ENCODE data around the gene PCNT. TPM values are rescaled to one million over a fixed set of nuclear protein-coding genes. Genes with fewer than 3 reads are reported as not detected.
"Not testable (repeated sequence)": the region's sequence is repeated elsewhere in the genome, so short reads cannot be mapped to it uniquely, and the experiment has no call there.

PCNT gene
- total RNA-seq, 1 donor from 2014 or later = 18.1 TPM

DNA sequence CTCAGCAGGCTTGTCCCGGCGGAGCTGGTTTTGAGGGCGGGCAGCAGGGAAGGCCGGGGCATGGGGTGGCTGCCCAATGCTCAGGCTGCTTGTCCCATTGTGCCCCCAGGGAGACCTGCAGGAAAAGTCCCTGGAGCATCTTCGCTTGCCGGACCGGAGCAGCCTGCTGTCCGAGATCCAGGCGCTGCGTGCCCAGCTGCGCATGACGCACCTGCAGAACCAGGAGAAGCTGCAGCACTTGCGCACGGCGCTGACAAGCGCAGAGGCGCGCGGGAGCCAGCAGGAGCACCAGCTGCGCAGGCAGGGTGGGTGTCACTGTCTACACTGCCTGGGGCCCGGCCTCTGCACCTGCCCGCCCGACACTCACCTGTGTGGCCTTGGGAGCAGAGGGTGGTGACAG lies 104.3 kb downstream of the PCNT start:
- ATAC-seq = no peak

DNA sequence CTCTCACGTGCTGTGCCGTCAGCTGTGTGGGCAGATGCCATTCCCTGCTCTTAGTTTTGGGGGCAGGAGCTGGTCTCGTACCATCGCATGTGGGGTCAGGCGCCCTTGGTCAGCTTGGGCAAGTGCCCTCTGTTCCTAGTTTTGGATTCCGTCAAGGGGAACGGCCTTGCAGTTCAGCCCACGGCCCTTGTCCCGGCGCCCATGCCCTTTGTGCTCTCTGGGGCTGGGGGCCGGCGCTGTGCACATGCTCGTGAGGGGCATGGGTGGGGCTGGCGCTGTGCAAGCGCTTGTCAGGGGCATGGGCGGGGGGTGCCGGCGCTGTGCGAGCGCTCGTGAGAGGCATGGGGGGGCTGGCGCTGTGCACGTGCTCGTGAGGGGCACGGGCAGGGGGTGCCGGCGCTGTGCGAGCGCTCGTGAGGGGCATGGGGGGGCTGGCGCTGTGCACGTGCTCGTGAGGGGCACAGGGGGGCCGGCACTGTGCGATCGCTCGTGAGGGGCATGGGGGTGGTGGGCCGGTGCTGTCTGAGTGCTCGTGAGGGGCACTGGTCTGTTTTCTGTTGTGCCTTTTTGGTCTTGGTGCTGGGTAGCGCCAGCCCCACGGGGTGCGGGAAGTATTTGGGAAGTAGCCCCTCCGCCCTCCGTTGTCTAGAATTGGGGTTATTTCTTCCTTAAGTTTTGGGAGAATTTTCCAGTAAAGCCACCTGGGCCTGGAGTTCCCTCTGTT lies 105.2 kb downstream of the PCNT start:
- no peak for ATAC-seq

DNA sequence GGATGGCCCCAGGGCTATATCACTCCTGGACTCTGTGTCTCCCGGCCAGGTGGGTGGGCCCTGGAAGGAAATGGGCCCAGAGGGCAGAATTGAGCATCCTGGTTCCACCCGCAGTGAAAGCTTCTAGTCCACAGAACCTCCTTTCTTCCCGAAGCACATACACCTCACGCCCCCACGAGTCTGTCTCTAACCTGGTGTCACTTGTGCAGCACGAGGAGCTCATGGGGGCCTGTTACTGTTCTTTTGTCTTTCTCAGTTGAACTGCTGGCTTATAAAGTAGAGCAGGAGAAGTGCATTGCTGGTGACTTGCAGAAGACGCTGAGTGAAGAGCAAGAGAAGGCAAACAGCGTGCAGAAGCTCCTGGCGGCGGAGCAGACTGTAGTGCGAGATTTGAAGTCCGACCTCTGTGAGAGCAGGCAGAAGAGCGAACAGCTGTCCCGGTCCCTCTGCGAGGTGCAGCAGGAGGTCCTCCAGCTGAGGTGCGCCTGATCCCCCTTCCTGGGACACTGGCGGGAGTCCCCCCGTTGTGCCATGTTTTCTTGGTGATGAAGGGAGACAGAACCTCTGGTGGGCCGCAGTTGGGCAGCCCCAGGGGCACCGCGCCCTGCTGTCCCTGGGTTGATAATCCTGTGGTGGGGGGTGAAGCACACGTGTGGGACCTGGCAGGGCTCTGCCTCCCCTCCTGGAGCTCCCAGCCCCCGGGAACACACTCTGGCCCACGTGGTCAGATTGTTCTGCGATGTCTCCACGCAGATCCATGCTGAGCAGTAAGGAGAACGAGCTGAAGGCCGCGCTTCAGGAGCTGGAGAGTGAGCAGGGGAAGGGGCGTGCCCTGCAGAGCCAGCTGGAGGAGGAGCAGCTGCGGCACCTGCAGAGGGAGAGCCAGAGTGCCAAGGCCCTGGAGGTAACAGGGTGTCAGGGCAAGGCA lies 106.1 kb downstream of the PCNT start:
- no peak for ATAC-seq

GRCh38 chr21:46431448-46431847 lies 107.5 kb downstream of the PCNT start:
- no peak for ATAC-seq

DNA sequence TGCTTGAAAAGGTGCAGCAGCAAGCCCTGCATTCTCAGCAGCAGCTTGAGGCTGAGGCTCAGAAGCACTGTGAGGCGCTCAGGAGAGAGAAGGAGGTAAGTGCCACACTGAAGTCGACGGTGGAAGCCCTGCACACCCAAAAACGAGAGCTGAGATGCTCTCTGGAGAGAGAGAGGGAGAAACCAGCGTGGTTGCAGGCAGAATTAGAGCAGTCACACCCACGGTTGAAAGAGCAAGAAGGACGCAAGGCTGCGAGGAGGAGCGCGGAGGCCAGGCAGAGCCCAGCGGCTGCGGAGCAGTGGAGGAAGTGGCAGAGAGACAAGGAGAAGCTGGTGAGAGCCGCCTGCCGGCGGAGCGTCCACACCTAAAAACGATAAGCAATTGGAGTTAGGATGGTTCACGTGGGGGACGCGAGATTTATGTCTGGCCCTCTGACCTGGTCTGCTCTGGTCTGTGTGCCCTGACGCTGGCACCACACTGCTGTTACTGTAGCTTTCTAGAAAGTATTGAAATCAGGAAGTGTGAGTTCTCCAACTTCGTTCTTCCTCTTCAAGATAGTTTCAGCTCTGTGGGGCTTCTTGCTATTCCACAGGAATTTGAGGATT lies 108.0 kb downstream of the PCNT start:
- ATAC-seq = no peak

DNA sequence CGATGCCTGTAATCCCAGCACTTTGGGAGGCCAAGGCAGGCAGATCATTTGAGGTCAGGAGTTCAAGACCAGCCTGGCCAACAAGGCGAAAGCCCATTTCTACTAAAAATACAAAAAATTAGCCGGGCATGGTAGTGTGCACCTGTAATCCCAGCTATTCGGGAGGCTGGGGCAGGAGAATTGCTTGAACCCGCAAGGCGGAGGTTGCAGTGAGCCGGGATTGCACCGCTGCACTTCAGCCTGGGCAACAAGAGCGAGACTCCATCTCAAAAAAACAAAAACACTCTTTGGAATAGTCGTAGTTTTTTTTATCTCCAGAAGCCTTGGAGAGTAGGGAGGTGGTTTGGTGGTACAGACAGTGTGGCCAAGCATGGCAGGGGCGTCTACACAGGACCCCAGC lies 109.2 kb downstream of the PCNT start:
- not testable (repeated sequence) for ATAC-seq

DNA sequence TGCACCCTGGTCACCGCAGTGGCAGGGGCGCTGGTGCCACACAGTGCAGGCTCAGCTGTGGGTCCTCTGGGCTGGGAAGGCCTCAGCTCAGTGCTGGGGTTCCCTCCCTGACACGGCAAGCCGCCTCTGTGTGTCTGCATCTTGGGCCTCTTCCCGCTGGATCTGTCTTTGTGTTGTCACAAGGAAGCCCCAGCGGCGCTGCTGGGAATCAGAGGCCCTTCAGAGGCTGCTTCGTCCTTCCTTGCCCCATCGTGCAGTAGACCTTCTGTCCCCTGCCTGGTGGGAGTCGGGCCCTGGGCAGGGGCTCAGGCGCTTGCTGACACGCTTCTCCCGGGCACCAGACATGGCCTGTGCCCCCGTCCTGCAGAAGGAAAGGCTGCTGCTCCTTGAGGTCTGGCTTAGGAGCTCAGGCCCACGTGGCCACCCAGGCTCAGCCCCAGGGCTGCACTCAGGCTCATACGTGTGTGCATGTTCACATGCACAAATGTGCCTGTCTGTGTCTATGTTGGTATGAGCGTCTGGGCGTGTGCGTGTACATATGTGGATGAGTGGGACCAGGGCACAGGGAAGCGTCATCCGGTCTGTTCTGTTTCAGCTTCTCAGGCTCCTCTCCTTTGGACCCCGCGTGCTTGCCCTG lies 110.5 kb downstream of the PCNT start:
- ATAC-seq = no peak

- ATAC-seq = no peak
Measured at GRCh38 chr21:46435786-46436227, 111.9 kb downstream of the PCNT start.

GRCh38 chr21:46436621-46437020 lies 112.7 kb downstream of the PCNT start:
- ATAC-seq = no peak

GRCh38 chr21:46437096-46437498 lies 113.1 kb downstream of the PCNT start:
- no peak for ATAC-seq

- no peak for ATAC-seq
Measured at GRCh38 chr21:46437511-46437910, 113.6 kb downstream of the PCNT start.

- no peak for ATAC-seq
Measured at GRCh38 chr21:46438241-46438640, 114.3 kb downstream of the PCNT start.

- ATAC-seq = no peak
Measured at GRCh38 chr21:46439906-46440305, 116.0 kb downstream of the PCNT start.

DNA sequence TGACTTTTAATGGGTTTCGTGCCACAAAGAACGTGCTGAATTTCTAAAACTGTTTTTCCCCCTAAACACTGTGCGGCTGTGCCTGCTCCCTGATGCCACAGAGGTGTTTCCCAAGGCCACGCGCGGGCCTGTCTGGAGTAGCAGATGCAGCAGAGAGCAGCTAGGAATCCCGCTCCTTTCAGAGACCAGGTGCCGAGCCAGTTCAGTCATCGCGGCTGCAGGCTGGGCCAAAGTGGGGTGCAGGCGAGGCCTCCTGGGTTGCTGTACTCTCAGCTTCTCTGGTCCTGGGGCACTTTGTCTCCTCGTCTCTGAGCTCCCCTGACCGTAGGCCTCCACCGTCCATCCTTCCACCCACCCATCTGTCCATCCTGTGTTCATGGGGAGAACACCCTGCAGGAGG lies 117.4 kb downstream of the PCNT start:
- no peak for ATAC-seq

DNA sequence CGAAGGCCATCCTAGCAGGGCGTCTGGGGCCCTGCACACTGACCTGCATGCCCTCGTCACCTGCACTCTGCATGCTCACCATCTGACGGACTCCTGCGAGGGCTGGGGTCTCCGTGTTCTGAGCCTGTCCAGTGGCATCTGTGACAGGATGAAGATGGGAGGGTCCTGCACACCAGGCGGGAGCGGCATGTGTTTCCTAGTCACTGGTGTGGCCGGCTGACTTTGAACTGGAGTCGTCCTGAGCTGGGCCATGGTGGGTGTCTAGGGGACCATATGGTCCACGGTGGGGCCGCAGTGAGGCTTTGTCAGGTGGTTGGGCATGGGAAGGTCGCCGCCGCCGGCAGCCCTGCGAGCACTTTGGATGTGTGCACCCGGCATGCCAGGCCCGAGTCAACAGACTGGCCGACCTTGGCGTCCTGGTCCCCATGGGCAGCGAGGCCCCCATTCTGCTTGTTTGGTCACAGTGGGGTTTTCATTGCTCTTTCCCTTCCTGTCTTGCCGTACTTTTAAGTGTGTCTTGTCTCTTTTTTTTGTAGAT lies 118.1 kb downstream of the PCNT start:
- no peak for ATAC-seq

DNA sequence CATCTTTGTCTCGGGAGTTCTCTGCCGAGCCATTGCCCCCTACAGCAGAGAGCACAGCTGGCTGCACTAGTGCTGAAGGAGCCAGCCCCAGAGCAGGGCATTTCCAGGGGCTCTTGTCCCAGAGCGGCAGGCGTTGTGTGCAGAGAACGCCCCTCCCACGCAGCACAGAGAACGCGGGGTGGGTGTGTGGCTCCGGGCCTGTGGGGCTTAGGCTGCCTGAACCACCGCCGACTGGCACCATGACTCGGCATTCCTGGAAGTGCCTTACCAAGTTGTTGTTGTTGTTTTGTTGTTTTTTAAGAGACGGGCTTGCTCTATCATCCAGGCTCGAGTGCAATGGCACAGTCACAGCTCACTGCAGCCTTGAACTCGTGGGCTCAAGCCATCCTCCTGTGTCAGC lies 119.0 kb downstream of the PCNT start:
- ATAC-seq = no peak

GRCh38 chr21:46443910-46444309 lies 120.0 kb downstream of the PCNT start:
- ATAC-seq = peak; percentile 42

DNA sequence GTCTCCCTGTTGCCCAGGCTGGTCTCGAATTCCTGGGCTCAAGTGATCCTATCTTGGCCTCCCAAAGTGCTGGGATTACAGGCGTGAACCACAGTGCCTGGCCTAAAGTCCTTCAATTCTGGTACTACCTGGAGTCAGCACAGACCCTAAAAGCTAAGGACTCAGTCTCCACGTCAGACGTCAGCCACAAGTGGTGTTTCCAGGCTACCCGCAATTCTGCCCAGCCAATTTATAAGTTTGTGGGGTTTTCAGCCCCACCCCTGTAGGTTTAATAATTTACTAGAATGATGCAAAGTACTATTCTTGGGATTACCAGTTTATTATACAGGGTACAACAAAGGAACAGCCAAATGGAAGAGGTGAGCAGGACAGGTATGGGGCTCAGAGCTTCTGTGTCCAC lies 124.2 kb downstream of the PCNT start:
- no peak for ATAC-seq

GRCh38 chr21:46448855-46449254 lies 124.9 kb downstream of the PCNT start:
- ATAC-seq = not testable (repeated sequence)

GRCh38 chr21:46452710-46453109 lies 128.8 kb downstream of the PCNT start:
- ATAC-seq = no peak

DNA sequence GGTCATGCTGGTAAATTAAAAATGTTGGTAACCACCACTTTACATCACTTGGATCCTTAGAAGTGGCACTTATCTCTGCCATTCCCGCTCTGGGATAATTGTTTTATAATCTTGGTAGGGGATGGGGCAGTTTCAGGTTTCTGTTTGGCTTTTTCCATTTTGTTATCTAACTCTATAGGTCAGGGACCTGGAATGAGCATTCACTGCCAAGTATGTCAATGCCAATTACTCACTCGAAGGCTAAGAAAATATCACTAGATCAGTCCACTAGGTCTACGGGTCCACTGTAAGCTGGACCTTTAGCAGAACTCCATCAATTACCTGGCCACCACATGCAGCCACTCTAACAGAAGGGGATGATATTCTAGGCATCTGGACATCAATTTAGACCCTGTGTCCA lies 130.2 kb downstream of the PCNT start:
- ATAC-seq = no peak

DNA sequence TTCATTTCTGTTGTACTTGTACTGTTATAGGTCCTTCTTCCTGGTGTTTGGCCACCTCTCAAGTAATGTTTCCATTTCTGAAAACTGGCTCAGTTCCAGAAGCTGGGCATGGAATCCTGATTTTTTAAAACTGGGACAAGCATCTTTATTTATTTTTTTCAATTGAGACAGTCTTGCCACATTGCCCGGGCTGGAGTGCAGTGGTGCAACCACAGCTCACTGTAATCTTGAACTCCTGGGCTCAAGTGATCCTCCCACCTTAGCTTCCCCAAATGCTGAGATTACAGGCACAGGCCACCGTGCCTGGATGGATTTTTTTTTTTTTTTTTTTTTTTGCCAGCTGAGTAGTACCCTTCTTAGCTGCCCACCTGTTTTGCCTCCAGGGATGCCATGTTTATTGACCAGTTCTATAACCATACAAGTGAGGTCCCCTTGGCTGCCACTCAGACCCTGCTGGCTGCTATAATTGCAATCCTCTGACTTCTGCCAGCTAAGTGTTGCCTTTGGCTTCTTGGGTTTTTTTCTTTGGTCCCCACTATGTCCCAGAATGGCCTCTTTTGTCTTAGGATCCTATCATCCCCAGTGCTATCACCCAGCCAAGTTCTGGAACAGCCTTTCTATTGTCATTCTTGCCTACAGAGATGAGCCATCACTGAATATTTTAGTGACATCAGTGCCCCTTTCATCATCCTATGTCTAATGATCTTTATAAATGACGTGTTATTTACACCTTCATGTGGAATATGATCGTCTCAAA lies 130.9 kb downstream of the PCNT start:
- ATAC-seq = no peak
